Measurements from ENCODE around the gene VPS8. TPM values are rescaled to one million over a fixed set of nuclear protein-coding genes. Genes with fewer than 3 reads are reported as not detected.
"Not testable (repeated sequence)": the region's sequence is repeated elsewhere in the genome, so short reads cannot be mapped to it uniquely, and the experiment has no call there.

The VPS8 gene
- polyA plus RNA-seq, 3 donors from 2014 or later, result 16.0 to 20.8 (median 16.7) TPM

GRCh38 chr3:184949251-184949965 is 137.4 kb downstream of the VPS8 start:
- no peak overlapping the region for H3K4me3 Mint-ChIP-seq
- H3K27ac Mint-ChIP-seq, result no peak overlapping the region
- peaks cover 11 to 45% (median 14%) of the 10 kb centered on the region in 3 donors for H3K36me3 Mint-ChIP-seq

GRCh38 chr3:184950816-184951215 is 138.8 kb downstream of the VPS8 start:
- not testable (repeated sequence) for H3K9me3 Mint-ChIP-seq; H3K27me3 Mint-ChIP-seq (ENCODE audit: low read depth in 3 of 3); H3K4me3 Mint-ChIP-seq; H3K4me1 Mint-ChIP-seq; DNase-seq; H3K27ac Mint-ChIP-seq
- H3K36me3 Mint-ChIP-seq, result peaks cover 8 to 42% (median 14%) of the 10 kb centered on the region in 3 donors

More at GRCh38 chr3:184949251-184949965, 137.4 kb downstream of the VPS8 start:
- DNase-seq, result no peak
- Mint-ChIP-seq H3K4me1 (no peaks in the 10 kb centered on the region), H3K9me3 (no peaks in the 10 kb centered on the region), H3K27me3 (ENCODE audit: low read depth in 3 of 3) (no peaks in the 10 kb centered on the region)

GRCh38 chr3:184952671-184953070 is 140.7 kb downstream of the VPS8 start:
- Mint-ChIP-seq H3K36me3 (peaks cover 9 to 44% (median 11%) of the 10 kb centered on the region in 3 donors), H3K4me3 (no peak overlapping the region), H3K4me1 (no peaks in the 10 kb centered on the region), H3K9me3 (no peaks in the 10 kb centered on the region), H3K27ac (no peak overlapping the region), H3K27me3 (ENCODE audit: low read depth in 3 of 3) (no peaks in the 10 kb centered on the region)
- DNase-seq, result no peak

- DNase-seq, result no peak
- H3K4me1 Mint-ChIP-seq, result no peaks in the 10 kb centered on the region
- H3K36me3 Mint-ChIP-seq, result peaks cover 14 to 51% (median 17%) of the 10 kb centered on the region in 3 donors
- H3K27ac Mint-ChIP-seq, result peak overlapping the region in 2 of 6 donors; percentile 12 to 32
- peaks cover 0 to under 1% (median 0%) of the 10 kb centered on the region in 3 donors for H3K27me3 Mint-ChIP-seq (ENCODE audit: low read depth in 3 of 3)
- H3K4me3 Mint-ChIP-seq, result no peak overlapping the region
- H3K9me3 Mint-ChIP-seq, result no peaks in the 10 kb centered on the region
Observed at GRCh38 chr3:184953401-184953800, 141.4 kb downstream of the VPS8 start.

- Mint-ChIP-seq H3K27ac (no peak overlapping the region), H3K9me3 (no peaks in the 10 kb centered on the region), H3K4me1 (no peaks in the 10 kb centered on the region), H3K27me3 (ENCODE audit: low read depth in 3 of 3) (peaks cover 0 to 1% (median 0%) of the 10 kb centered on the region in 3 donors), H3K4me3 (no peak overlapping the region), H3K36me3 (peaks cover 12 to 57% (median 18%) of the 10 kb centered on the region in 3 donors)
- no peak for DNase-seq
Observed at GRCh38 chr3:184954251-184954650, 142.3 kb downstream of the VPS8 start.

- H3K4me1 Mint-ChIP-seq; H3K9me3 Mint-ChIP-seq; H3K27ac Mint-ChIP-seq; H3K27me3 Mint-ChIP-seq (ENCODE audit: low read depth in 3 of 3); DNase-seq; H3K4me3 Mint-ChIP-seq: not testable (repeated sequence)
- H3K36me3 Mint-ChIP-seq, result peaks cover 10 to 56% (median 19%) of the 10 kb centered on the region in 3 donors
Observed at GRCh38 chr3:184954851-184955250, 142.9 kb downstream of the VPS8 start.

GRCh38 chr3:184965639-184966430 is 153.9 kb downstream of the VPS8 start:
- DNase-seq, result no peak
- peaks cover 1 to 21% of the 10 kb centered on the region in 2 donors for H3K4me1 Mint-ChIP-seq
- H3K4me3 Mint-ChIP-seq, result no peak overlapping the region
- peaks cover 0 to 5% (median 0%) of the 10 kb centered on the region in 3 donors for H3K27me3 Mint-ChIP-seq (ENCODE audit: low read depth in 3 of 3)
- H3K27ac Mint-ChIP-seq, result peak overlapping the region in 1 of 6 donors; percentile 42
- H3K9me3 Mint-ChIP-seq, result no peaks in the 10 kb centered on the region
- peaks cover 24 to 61% (median 26%) of the 10 kb centered on the region in 3 donors for H3K36me3 Mint-ChIP-seq

GRCh38 chr3:184968115-184968514 is 156.1 kb downstream of the VPS8 start:
- Mint-ChIP-seq H3K4me1 (peaks cover 1 to 21% of the 10 kb centered on the region in 2 donors), H3K9me3 (no peaks in the 10 kb centered on the region), H3K27ac (peak overlapping the region in 1 of 6 donors; percentile 80), H3K36me3 (peaks cover 37 to 61% (median 39%) of the 10 kb centered on the region in 3 donors), H3K27me3 (ENCODE audit: low read depth in 3 of 3) (peaks cover 0 to 6% (median 0%) of the 10 kb centered on the region in 3 donors), H3K4me3 (no peak overlapping the region)
- DNase-seq, result no peak

GRCh38 chr3:184970186-184970585 is 158.2 kb downstream of the VPS8 start:
- peak overlapping the region in 1 of 6 donors; percentile 41 for H3K27ac Mint-ChIP-seq
- H3K36me3 Mint-ChIP-seq, result peaks cover 53 to 73% (median 54%) of the 10 kb centered on the region in 3 donors
- H3K27me3 Mint-ChIP-seq (ENCODE audit: low read depth in 3 of 3), result peaks cover 0 to 6% (median 2%) of the 10 kb centered on the region in 3 donors
- H3K4me1 Mint-ChIP-seq, result peaks cover 1 to 21% of the 10 kb centered on the region in 2 donors
- no peak for DNase-seq
- no peaks in the 10 kb centered on the region for H3K9me3 Mint-ChIP-seq
- H3K4me3 Mint-ChIP-seq, result no peak overlapping the region

GRCh38 chr3:184977796-184978195 is 165.8 kb downstream of the VPS8 start:
- H3K27me3 Mint-ChIP-seq (ENCODE audit: low read depth in 3 of 3), result peaks cover 0 to 2% (median 0%) of the 10 kb centered on the region in 3 donors
- H3K4me3 Mint-ChIP-seq, result no peak overlapping the region
- peaks cover 4 to 12% of the 10 kb centered on the region in 2 donors for H3K4me1 Mint-ChIP-seq
- DNase-seq, result no peak
- H3K27ac Mint-ChIP-seq, result no peak overlapping the region
- peaks cover 48 to 71% (median 60%) of the 10 kb centered on the region in 3 donors for H3K36me3 Mint-ChIP-seq
- H3K9me3 Mint-ChIP-seq, result no peaks in the 10 kb centered on the region

- no peak for DNase-seq
- no peak overlapping the region for H3K4me3 Mint-ChIP-seq
- H3K36me3 Mint-ChIP-seq, result peaks cover 34 to 54% (median 36%) of the 10 kb centered on the region in 3 donors
- H3K4me1 Mint-ChIP-seq, result peaks cover 4 to 12% of the 10 kb centered on the region in 2 donors
- H3K27ac Mint-ChIP-seq, result no peak overlapping the region
- no peaks in the 10 kb centered on the region for H3K9me3 Mint-ChIP-seq
- H3K27me3 Mint-ChIP-seq (ENCODE audit: low read depth in 3 of 3), result no peaks in the 10 kb centered on the region
Observed at GRCh38 chr3:184981071-184981470, 169.1 kb downstream of the VPS8 start.

GRCh38 chr3:184982076-184982475 is 170.1 kb downstream of the VPS8 start:
- Mint-ChIP-seq H3K4me1 (peaks cover 4 to 12% of the 10 kb centered on the region in 2 donors), H3K9me3 (no peaks in the 10 kb centered on the region), H3K27me3 (ENCODE audit: low read depth in 3 of 3) (no peaks in the 10 kb centered on the region), H3K36me3 (peaks cover 27 to 48% (median 30%) of the 10 kb centered on the region in 3 donors), H3K27ac (no peak overlapping the region), H3K4me3 (no peak overlapping the region)
- DNase-seq, result no peak

GRCh38 chr3:184985586-184985985 is 173.6 kb downstream of the VPS8 start:
- no peak overlapping the region for H3K27ac Mint-ChIP-seq
- H3K9me3 Mint-ChIP-seq, result no peaks in the 10 kb centered on the region
- no peak overlapping the region for H3K4me3 Mint-ChIP-seq
- no peaks in the 10 kb centered on the region for H3K27me3 Mint-ChIP-seq (ENCODE audit: low read depth in 3 of 3)
- no peak for DNase-seq
- H3K36me3 Mint-ChIP-seq, result peaks cover 30 to 51% (median 40%) of the 10 kb centered on the region in 3 donors
- H3K4me1 Mint-ChIP-seq, result peaks cover 1 to 6% of the 10 kb centered on the region in 2 donors

GRCh38 chr3:184986366-184986889 is 174.5 kb downstream of the VPS8 start:
- peaks cover 0 to 6% of the 10 kb centered on the region in 2 donors for H3K4me1 Mint-ChIP-seq
- peaks cover 35 to 51% (median 43%) of the 10 kb centered on the region in 3 donors for H3K36me3 Mint-ChIP-seq

More at GRCh38 chr3:184986366-184986889, 174.5 kb downstream of the VPS8 start:
- H3K27me3 Mint-ChIP-seq (ENCODE audit: low read depth in 3 of 3), result no peaks in the 10 kb centered on the region
- no peak for DNase-seq
- no peak overlapping the region for H3K27ac Mint-ChIP-seq
- H3K9me3 Mint-ChIP-seq, result no peaks in the 10 kb centered on the region
- H3K4me3 Mint-ChIP-seq, result no peak overlapping the region

Measured in immature natural killer cell (primary cell).